Psoas muscle (tissue), 8 donors: ENCODE measurements around the gene BATF. TPM values are rescaled to one million over a fixed set of nuclear protein-coding genes. Genes with fewer than 3 reads are reported as not detected.

Source experiments
- ATAC-seq, 4 donors: fragments of 200-7000 bp; cut with Tn5 transposase; one replicate each; pipeline ENCODE4 v1.9.1; 2020; ENCODE audit warnings: moderate library complexity in 3 of 4, mild to moderate bottlenecking in 2 of 4
- DNase-seq, 2 donors: peaks; one replicate each; pipeline ENCODE4 v3.0.0-alpha.2; 2020
- H3K27ac ChIP-seq: fragments of 200-600 bp; one replicate; pipeline ENCODE4 v1.8.0; 2022
- H3K27me3 ChIP-seq, 3 donors: fragments of 200-600 bp in 1 of 3; one replicate each; pipeline versions ENCODE4 v1.6.1 to v1.8.0; 2013 to 2022; ENCODE audit warnings: low read length in 2 of 3, mild to moderate bottlenecking in 2 of 3, moderate library complexity in 1 of 3; ENCODE audit not compliant: insufficient read depth in 3 of 3
- H3K36me3 ChIP-seq, 2 donors: fragments of 200-600 bp in 1 of 2; one replicate each; pipeline versions ENCODE4 v1.6.1 to v1.8.0; 2013 to 2022; ENCODE audit warnings: low read depth in 1 of 2, mild to moderate bottlenecking in 1 of 2, moderate library complexity in 1 of 2; ENCODE audit not compliant: insufficient read depth in 1 of 2
- H3K4me1 ChIP-seq: fragments of 200-600 bp; one replicate; pipeline ENCODE4 v1.8.0; 2022
- H3K4me3 ChIP-seq: fragments of 200-600 bp; one replicate; pipeline ENCODE4 v1.8.0; 2022; ENCODE audit warnings: mild to moderate bottlenecking
- H3K9me3 ChIP-seq: fragments of 200-600 bp; one replicate; pipeline ENCODE4 v1.8.0; 2022
- WGBS, 3 donors: extraction: QIAGEN DNeasy Blood & Tissue Kit; methylation state at CpG; one replicate each; pipeline versions ENCODE4 v1.1.6 to v1.1.7; 2013; 5-methylcytosine and 5-hydroxymethylcytosine counted together
- intact Hi-C, 2 donors: fragments of 100-400 bp; cut with DNase I; formaldehyde crosslinking; loops; one replicate each; pipeline versions ENCODE4 v1.11.0 to v1.14.2; 2022
- polyA plus RNA-seq, 3 donors: library from polyadenylated mRNA; stranded (reverse); fragments of 200-250 nt; gene quantifications; one replicate each; pipeline ENCODE4 v1.2.3, GENCODE V29; 2013
- total RNA-seq, 4 donors: library from RNA; stranded (reverse); fragmentation: NEBNext Ultra II Directional in 2 of 4; extraction: Animal tissue kit (Norgen Biotek cat#: 25700) in 2 of 4; gene quantifications; one replicate each; pipeline versions ENCODE4 v1.2.1 to v1.2.4, GENCODE V29; 2021 to 2023
- TF ChIP-seq, protein P1 (sequence below): fragments of 200-600 bp; IDR thresholded peaks from one replicate; pipeline ENCODE4 v1.8.0; 2022; ENCODE audit warnings: antibody characterized with exemption
- donor health status: healthy with polysubstance abuse.
- donor health status: DM: no; HTN: no; CAD: no; lungs with moderate emphysema.
- donor health status: Bipolar disorder and iron deficiency.
- donor health status: healthy.
- donor health status: DM: yes; HTN: yes; CAD: no.
- donor health status: DM: no; HTN: no; CAD: no.
- donor health status: DM: no; HTN: no; CAD: no.
- donor health status: DM: yes; HTN: yes; CAD: no.

BATF gene
- total and polyA plus RNA-seq, 7 donors = 0.29 to 0.86 (median 0.73) TPM; not detected in 1

DNA sequence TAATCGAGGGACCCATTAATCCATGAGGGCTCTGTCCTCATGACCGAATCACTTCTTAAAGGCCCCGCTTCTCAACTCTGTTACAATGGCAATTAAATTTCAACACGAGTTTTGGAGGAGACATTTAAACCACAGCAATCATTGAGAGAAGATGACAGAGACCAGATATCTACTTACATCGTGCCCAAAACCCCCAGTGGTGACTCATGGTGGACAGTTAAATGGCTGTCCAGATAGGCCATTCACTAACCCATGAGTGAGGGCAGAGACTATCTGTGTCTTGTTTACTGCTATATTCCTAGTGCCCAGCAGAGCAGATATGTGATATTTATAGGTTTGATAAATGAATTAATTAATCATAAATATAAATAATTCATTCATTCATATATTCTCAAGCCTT is 36.2 kb downstream of the BATF start:
- TF ChIP-seq, protein P1, sequence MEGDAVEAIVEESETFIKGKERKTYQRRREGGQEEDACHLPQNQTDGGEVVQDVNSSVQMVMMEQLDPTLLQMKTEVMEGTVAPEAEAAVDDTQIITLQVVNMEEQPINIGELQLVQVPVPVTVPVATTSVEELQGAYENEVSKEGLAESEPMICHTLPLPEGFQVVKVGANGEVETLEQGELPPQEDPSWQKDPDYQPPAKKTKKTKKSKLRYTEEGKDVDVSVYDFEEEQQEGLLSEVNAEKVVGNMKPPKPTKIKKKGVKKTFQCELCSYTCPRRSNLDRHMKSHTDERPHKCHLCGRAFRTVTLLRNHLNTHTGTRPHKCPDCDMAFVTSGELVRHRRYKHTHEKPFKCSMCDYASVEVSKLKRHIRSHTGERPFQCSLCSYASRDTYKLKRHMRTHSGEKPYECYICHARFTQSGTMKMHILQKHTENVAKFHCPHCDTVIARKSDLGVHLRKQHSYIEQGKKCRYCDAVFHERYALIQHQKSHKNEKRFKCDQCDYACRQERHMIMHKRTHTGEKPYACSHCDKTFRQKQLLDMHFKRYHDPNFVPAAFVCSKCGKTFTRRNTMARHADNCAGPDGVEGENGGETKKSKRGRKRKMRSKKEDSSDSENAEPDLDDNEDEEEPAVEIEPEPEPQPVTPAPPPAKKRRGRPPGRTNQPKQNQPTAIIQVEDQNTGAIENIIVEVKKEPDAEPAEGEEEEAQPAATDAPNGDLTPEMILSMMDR = no peak
- WGBS, 3 donors = 78 to 82% (median 81%) methylated on average over 5 of the region's 5 CpGs
- H3K27ac ChIP-seq = no peak overlapping the region
- H3K4me3 ChIP-seq = no peak overlapping the region
- peaks cover 4% of the 10 kb centered on the region for H3K9me3 ChIP-seq
- intact Hi-C loops = loop anchor here in 1 of 2 donors (5.0 kb wide), 1 partner anchor 66 kb away; no protein-coding TSS in a partner anchor
- no peaks in the 10 kb centered on the region for H3K36me3 ChIP-seq
- ATAC-seq (no peak), DNase-seq (no peak)
- peaks cover 14% of the 10 kb centered on the region for H3K4me1 ChIP-seq
- no peaks in the 10 kb centered on the region for H3K27me3 ChIP-seq

DNA sequence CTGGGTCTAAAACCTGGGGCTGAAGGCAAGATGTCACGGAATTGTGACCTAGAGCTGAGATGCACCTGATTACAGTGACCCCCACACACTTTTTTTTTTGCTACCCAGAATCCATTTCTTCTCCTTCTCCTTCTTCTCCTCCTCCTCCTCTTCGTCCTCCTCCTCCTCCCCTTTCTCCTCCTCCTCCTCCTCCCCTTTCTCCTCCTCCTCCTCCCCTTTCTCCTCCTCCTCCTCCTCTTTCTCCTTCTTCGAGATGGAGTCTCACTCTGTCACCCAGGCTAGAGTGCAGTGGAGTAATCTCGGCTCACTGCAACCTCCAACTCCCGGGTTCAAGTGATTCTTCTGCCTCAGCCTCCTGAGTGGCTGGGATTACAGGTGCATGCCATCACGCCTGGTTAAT is 36.8 kb downstream of the BATF start:
- 75 to 85% (median 80%) methylated on average over 5 to 6 of the region's 6 CpGs for WGBS, 3 donors

DNA sequence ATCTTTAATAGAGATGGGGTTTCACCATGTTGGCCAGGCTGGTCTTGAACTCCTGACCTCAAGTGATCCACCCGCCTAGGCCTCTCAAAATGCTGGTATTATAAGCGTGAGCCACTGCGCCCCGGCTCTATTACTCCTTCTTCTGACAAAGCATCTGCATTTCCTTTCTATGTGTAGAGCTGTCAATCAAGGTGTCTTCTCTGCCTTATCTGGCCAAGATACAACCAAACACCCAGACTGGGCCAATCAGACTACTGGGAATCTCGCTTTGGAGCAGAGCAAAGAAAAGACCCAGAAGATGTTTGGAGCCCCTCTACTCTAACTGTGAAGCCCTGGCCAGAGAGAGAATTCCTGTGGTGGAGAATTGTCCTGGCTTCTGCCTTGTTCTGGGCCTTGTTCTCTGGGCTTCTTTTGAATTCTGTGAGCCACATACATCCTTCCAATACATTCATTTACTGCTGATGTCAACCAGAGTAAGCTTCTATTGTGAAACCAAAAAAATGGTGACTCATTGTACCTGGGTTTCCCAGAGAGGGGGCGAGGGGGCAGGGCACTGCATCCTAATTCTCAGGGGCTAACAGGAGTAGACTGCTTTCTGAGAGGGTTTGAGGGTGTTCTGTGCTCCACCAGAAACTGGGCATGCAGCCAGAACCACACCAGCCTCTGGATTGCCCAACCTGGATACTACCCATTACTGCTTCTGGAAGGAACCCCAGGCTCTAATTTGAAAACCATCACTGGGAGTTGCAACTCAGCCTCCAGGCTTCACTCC is 37.4 kb downstream of the BATF start:
- H3K9me3 ChIP-seq = peaks cover 4% of the 10 kb centered on the region
- 87 to 92% (median 87%) methylated on average over 6 of the region's 6 CpGs for WGBS, 3 donors
- peaks cover 23% of the 10 kb centered on the region for H3K4me1 ChIP-seq
- H3K36me3 ChIP-seq = no peaks in the 10 kb centered on the region
- no peak overlapping the region for H3K4me3 ChIP-seq
- no peaks in the 10 kb centered on the region for H3K27me3 ChIP-seq
- TF ChIP-seq, protein P1 = no peak
- peak in 1 of 2 donors; percentile 24 for DNase-seq
- ATAC-seq = peak in 3 of 4 donors; percentile 5 to 18 (median 10)
- H3K27ac ChIP-seq = no peak overlapping the region
- intact Hi-C loops = loop anchor here in 1 of 2 donors (5.0 kb wide), 3 partner anchors 67 to 252 kb away; no protein-coding TSS in a partner anchor

More for the DNA sequence above, 36.8 kb downstream of the BATF start:
- peaks cover 18% of the 10 kb centered on the region for H3K4me1 ChIP-seq
- no peak for DNase-seq
- H3K36me3 ChIP-seq = no peaks in the 10 kb centered on the region
- peaks cover 4% of the 10 kb centered on the region for H3K9me3 ChIP-seq
- H3K27me3 ChIP-seq = no peaks in the 10 kb centered on the region
- H3K4me3 ChIP-seq = no peak overlapping the region
- TF ChIP-seq, protein P1 = no peak
- intact Hi-C loops = loop anchor here in 1 of 2 donors (5.0 kb wide), 1 partner anchor 67 kb away; no protein-coding TSS in a partner anchor
- ATAC-seq = no peak
- H3K27ac ChIP-seq = no peak overlapping the region

DNA sequence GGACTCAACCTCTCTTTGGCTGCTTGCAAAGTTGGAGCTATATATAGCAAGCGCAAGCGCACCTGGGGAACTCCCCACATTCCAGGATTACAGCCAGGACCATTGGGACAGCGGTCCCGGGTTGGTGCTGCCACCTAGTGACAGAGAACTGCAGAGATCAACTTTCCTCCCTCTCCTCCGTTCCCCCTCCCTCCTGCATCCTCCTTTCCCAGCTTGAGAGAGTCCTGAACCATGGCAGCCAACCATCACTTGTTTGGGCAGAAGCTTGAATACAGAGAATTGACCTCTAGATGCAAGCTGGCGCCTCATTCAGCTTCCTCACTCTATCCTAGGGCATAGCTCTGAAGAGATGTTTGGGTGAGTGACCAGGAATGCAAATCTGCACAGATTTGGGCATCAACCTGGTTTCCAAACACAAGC is 38.8 kb downstream of the BATF start:
- Histone ChIP-seq H3K36me3 (no peaks in the 10 kb centered on the region), H3K27me3 (no peaks in the 10 kb centered on the region), H3K9me3 (peaks cover 4% of the 10 kb centered on the region), H3K27ac (no peak overlapping the region), H3K4me3 (no peak overlapping the region), H3K4me1 (peaks cover 29% of the 10 kb centered on the region)
- 0 to 6% (median 3%) methylated on average over 6 of the region's 6 CpGs for WGBS, 3 donors
- intact Hi-C loops = loop anchor here in 1 of 2 donors (5.0 kb wide), 2 partner anchors 129 to 254 kb away; no protein-coding TSS in a partner anchor
- TF ChIP-seq, protein P1 = peak; percentile 79
- DNase-seq = peak; percentile 62 to 83
- peak; percentile 78 to 87 (median 85) for ATAC-seq
